Suppressor macrophage treated with lipopolysaccharide for 4 hours (primary cell): Measurements from ENCODE around the gene PMM2.
"Not testable (repeated sequence)": the region's sequence is repeated elsewhere in the genome, so short reads cannot be mapped to it uniquely, and the experiment has no call there.

Experiments
- DNase-seq: peaks from one replicate; pipeline ENCODE4 v3.0.0-alpha.2; 2020

PMM2 gene

DNA sequence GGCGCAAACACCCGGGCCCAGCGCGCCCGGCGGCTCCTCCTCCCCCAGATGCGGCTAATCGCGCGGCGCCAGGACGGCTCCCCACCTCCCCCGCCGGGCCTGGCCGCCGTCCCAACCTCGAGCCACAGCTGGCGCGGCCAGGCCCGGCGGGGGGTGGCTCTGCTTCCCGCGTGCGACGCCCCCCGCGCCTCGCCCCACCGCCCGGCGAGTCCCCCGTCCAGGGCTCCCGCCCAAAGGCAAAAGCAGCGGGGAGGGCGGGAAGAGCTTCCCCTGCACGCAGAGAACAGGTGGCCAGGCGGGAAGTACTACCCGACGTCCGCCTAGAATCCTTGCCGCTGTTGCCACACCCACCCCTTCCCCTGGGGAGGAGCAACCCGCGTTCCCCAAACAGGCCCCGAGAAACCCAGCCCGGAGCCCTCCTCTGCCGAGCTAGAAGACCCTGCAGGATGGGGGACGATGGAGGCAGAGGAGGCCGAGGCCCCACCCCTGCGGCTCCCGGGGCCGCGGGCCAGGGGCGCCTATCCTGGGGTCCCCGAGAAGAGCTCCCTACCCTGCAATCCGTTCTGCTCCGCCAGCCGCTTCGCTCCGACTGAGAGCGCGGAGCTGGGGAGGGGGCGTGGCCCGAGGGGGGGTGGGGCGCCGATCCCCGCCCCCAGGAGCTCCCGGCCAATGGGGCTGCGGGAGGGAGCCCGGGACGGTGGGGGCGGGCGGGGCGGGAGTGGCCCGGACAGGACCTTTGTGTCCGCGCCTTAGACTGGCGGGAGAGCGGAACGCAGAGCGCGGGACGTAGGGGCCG, 71.0 kb downstream of the PMM2 start, which contains the start of gene CARHSP1:
CARHSP1 (minus strand) TSS at position 591 of the 796 bp plus-strand sequence. CDS start 9,678 bp downstream, outside the sequence.
- peak; percentile 93 for DNase-seq

DNA sequence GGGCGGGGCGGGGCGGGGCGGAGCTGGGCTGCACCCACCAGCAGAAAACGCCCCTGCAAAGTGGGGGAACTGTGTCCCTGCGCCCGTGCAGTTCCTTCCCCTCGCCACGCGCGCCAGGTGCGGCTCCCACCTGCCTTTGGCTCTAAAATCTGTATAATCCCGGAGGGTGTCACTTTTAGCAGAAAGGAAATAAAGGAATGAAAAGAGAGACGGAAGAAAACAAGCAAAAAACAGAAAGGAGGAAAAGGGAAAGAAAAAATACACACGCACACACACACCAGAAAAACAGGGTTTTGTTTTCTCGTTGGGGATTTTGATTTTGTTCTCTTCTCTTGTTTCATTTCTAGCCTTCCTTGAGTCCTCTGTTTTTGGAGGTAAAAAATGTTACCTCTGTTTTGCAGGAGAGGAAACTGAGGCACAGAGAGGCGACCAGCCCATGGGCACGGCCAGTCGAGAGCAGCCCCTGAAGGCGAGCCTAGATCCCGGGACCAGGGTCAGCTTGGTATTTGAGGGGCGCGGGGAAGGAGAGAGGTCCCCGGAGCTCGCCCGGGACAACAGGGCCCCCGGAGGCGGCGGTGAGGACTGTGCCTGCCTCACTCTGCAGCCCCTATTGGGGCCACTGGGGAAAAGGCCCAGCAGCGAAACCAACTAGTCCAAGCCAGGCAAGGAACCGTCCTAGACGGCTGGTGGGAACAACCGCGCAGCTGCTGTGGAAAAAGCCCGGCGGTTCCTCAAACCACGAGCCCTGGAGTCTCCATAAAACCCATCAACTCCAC, 71.8 kb downstream of the PMM2 start:
- DNase-seq, result no peak

DNA sequence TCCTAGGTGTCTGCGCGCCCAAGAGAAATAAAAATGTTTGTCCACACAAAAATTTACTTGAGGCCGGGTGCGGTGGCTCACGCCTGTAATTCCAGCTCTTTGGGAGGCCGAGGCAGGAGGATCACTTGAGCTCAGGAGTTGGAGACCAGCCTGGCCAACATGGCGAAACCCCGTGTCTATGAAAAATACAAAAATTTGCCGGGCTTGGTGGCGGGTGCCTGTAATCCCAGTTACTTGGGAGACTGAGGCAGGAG, 72.3 kb downstream of the PMM2 start:
- not testable (repeated sequence) for DNase-seq

DNA sequence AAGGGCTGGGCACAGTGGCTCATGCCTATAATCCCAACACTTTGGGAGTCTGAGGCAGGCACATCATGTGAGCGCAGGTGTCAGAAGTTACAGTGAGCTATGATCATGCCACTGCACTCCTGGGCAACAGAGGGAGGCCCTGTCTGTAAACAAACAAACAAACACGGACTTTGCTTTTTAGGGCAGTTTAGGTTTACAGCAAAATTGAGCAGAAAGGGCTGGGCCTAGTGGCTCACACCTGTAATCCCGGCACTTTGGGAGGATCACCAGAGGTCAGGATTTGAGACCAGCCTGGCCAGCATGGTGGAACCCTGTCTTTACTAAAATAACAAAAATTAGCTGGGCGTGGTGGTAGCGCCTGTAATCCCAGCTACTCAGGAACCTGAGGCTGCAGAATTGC, 74.4 kb downstream of the PMM2 start:
- no peak for DNase-seq

DNA sequence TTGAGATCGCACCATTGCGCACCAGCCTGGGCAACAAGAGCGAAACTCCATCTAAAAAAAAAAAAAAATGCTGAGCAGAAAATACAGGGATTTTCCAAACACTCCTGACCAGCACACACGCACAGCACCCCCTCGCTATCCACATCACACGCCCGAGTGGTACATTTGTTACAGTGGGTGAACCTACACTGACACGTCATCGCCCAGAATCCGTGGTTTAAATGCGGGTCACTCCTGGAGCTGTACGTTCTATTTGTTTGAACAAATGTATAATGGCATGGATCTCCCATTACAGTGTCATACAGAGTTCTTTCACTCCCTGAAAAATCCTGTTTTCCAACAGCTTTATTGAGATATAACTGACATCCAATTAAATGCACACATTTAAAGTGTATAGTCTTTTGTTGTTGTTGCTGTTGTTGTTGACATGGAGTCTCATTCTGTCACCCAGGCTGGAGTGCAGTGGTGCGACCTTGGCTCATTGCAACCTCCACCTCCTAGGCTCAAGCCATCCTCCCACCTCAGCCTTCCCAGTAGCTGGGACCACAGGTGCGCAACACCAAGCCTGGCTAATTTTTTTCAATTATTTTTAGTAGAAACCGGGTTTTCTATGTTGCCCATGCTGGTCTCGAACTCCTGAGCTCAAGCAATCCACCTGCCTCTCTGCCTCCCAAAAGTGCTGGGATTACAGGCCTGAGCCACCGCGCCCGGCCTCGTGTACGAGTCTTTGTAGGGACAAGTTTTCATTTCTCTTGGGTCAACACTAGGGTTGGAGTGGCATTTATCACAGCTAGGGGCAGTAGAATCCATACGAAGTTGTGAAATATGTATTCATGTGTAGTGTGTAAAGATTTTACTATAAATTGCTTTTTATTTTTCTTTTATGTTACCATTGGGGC, 75.6 kb downstream of the PMM2 start:
- DNase-seq, result no peak

DNA sequence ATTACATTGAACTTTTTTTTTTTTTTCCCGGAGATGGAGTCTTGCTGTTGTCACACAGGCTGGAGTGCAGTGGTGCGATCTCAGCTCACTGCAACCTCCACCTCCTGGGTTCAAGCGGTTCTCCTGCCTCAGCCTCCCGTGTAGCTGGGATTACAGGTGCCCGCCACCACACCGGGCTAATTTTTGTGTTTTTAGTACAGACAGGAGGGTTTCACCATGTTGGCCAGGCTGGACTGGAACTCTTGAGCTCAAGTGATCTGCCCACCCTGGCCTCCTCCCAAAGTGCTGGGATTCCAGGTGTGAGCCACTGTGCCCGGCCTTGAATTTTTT, 76.2 kb downstream of the PMM2 start:
- DNase-seq, result not testable (repeated sequence)

DNA sequence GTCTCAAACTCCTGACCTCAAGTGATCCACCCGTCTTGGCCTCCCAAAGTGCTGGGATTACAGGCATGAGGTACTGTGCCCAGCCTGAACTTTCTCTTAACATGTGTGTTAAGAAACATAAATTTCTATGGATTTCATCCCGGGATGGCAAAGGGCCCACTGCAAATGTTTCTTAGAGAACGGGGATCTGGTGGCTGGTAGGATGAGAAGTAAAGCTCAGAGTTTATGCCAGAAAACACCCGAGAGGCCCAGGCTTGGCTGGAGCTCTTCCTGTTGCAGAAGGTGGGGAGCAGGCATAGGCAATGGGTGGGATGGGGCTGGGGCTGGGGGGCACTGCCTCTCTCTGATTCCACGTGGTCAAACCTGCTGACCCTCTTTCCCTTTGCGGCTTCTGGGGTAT, 76.7 kb downstream of the PMM2 start:
- DNase-seq, result no peak

DNA sequence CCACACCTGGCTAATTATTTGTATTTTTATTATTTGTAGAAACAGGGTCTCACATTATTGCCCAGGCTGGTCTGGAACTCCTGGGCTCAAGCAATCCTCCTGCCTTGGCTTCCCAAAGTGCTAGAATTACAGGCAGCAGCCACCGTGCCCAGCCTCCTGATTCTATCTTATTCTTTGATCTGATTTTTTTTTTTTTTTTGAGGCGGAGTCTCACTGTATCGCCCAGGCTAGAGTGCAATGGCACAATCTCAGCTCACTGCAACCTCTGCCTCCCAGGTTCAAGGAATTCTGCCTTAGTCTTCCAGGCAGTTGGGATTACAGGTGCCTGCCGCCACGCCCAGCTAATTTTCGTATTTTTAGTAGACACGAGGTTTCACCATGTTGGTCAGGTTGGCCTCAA, 77.7 kb downstream of the PMM2 start:
- not testable (repeated sequence) for DNase-seq

DNA sequence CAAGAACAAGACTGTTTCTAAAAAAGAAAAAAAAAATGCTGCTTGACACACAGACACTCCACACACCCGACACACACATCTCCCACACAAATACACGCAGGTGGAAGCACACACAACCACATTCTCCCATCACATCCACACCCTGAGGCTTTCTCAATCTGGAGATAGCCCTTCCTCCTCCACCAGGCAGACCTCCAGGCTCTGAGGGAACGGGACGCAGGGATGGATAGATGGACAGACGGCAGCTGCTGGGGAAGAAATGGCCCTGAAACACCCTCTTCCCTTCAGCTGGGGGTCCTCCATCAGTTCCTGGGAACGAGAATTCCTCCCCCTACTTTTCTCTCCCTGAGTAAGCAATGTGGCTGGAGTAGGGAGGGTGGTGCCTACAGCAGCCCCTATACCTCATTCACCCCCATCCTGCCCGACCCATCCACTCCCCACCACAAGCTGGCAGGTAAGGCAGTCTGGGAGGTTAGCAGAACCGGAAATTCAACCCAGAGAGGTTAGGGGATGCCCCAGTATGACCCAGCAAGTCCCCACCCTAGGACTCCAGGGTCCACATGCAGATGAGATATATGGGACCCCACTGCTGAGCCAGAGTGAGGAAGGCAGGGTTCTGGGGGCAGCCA, 80.4 kb downstream of the PMM2 start:
- no peak for DNase-seq

DNA sequence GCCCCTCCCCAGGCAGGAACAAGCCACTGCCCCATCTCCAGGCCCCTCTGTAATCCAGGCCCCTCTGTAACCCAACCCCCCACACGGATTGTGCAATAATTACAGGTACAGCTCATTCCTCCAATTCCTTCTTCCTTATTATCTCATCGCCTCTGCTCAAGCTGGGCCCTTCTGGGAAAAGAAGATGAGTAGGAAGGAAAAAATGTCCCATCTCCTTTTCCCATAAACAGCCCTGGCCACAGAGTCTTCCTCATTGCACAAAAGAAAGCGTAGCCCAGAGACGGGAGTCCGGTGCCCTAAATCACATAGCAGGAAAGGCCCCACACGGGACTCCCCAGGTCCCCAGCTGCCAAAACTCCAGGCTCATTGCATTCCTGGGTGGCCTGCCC, 80.9 kb downstream of the PMM2 start:
- no peak for DNase-seq

DNA sequence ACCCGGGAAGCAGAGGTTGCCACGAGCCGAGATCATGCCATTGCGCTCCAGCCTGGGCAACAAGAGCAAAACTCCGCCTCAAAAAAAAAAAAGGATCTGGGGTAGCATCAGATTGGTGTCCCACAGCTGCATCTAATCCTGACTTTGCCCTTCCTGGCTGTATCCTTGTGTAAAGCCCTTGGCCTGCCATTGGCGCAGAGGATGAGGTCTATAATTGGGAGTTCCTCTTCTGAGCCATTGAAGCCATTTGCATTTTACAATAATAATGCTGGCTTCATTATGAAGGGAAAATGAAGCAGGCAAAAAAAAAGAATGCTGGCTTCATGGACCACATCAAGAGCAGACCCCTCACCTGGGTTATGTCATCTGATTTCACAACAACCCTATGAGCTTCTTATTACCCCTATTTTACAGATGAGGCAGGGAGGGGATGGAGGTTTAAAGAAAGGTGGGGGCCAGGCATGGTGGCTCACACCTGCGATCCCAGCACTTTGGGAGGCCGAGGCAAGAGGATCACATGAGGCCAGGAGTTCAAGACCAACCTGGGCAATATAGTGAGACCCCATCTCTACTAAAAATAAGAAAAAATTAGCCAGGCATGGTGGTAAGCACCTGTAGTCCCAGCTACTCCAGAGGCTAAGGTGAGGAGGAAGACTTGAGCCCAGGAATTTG, 83.3 kb downstream of the PMM2 start:
- DNase-seq, result no peak

DNA sequence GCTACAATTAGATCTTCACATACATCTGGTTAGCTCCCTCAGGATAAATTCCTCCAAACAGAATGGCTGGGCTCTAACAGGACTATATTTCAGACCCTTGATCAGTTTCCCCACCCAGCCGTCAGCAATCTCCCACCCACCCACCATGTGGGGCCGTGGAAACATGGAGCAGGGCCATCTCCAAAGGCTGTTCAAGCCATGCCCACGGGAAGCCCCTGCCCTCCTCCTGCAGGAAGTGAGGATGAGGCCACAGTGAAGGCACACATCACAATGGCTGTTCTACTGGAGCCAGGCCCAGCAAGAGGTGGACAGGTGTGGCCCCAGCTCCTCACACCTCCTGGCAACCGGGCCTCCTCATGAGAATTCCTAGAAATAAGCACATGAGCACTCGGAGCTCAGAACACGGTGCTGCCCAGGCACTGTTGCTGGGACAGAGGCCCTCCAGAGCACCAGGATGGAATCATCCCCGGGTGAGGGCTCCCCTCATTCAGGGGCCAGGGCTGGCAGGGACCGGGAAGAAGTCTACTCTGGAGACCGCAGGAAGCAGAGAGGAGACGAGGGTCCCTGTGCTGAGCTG, 84.5 kb downstream of the PMM2 start, which contains the start of gene LITAFD:
LITAFD (plus strand) TSS at position 311 of the 577 bp plus-strand sequence. CDS start 2,005 bp downstream, outside the sequence.
- DNase-seq, result no peak

DNA sequence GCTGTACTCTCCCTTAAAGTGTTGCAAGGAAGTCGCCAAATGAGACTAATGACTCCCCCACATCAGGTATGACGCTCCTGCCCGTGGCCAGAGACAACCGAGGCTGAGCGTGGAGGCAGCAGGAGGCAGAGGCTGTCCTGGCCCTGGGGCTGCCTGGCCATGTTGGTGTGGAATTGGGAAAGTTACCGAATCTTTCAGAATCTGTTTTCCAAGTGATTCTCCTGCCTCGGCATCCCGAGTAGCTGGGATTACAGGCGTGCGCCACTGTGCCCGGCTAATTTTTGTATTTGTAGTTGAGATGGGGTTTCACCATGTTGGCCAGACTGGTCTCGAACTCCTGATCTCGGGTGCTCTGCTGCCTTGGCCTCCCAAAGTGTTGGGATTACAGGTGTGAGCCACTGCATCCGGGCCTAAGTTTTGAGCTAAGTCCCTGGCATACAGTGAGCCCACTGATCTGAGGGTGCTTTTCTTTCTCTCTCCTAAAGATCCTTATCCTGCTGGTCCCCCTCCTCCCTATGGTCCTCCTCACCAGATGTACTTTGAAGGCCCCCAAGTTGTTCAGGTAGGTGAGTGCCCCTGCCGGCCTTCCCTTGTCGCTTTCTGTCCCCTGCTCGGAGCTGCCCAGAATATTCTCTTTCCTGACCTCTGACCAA, 85.2 kb downstream of the PMM2 start:
- no peak for DNase-seq

DNA sequence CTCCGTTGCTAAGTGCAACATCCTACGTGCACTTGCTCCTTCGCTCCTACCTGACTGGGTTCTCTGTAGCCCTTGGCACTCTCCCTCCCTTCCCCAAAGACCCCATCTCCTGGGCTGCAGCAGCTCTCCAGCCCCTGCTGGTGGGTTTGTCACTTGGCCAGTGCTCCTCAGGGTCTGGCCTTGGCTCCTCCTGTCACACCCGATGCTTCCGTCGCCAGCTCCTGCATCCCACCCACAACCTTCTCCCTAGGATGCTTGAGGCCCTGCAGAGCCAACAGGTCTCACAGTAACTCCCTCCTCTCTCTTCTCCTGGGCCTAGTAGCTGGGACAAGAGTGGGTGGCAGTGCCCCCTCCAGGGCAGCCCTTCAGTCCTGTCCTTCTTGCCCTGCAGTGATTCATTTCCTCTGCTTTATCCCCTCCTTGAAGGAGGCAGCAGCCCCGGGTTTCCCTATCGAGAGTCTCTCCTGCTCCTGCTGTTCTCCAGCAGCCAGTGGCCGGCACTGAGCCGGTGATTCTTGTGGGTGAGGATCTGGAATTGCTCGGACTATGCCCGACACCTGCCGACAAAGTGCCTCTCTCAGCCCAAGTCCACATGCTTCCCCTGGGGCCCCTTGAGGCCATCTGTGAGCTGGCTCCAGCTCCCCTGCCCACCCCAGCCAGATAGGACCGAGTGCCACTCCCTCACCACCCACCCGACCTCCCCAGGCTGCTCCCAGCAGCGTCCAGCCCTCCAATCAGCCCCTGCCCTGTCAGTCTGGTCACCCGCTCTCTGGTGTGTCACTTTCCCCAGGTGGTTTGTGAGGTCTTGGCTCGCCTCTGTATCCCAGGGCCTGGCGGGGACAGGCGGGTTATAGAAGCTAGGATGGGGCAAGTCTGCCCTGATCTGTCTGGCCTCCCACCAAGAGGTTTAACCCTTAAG, 88.3 kb downstream of the PMM2 start:
- no peak for DNase-seq

DNA sequence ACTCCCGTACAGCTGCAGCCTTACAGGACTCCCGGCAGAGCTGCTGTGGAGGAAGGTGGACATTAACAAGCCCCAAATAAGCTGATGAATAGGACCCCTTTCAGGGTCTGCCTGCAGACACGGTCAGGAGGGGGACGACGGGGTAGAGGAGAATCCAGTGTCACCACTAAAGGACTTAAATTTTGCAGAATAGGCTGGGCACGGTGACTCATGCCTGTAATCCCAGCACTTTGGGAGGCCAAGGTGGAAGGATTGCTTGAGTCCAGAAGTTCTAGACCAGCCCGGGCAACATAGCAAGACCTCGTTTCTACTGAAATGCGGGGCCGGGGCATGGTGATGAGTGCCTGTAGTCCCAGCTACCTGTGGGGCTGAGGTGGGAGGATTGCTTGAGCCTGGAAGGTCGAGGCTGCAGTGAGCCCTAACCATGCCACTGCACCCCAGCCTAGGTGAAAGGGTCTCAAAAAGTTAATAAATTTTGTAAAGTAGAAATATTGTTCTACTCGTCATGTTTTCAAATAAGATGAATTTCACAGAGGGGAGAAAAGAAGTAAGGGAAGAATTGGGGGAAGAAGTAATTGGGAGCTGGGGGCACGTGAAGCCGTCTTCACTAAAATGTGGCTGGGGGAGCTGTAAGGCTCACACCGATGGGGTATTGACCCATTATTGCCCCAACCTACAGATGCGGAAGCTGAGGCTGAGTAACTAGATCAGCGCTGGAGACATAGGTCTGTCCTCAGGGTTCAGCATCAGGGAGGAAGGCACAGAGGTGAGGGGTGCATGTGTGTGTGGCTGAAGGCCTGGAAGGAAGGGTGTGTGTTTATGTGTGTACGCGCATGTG, 89.2 kb downstream of the PMM2 start:
- DNase-seq, result no peak

DNA sequence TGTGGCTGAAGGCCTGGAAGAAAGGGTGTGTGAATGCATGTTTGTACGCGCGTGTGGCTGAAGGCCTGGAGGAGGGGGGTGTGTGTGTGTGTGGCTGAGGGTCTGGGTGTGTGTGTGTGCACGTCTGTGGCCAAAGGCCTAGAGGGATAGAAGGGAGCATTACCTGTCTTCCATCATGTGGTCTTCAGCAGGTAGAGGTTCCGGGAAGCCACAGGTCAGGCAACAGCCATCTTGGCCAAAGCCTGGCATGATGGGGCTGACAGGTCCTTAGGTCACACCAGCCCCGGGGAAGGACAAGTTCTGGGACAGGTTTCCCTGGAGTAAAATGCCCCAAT, 89.8 kb downstream of the PMM2 start:
- DNase-seq, result no peak

DNA sequence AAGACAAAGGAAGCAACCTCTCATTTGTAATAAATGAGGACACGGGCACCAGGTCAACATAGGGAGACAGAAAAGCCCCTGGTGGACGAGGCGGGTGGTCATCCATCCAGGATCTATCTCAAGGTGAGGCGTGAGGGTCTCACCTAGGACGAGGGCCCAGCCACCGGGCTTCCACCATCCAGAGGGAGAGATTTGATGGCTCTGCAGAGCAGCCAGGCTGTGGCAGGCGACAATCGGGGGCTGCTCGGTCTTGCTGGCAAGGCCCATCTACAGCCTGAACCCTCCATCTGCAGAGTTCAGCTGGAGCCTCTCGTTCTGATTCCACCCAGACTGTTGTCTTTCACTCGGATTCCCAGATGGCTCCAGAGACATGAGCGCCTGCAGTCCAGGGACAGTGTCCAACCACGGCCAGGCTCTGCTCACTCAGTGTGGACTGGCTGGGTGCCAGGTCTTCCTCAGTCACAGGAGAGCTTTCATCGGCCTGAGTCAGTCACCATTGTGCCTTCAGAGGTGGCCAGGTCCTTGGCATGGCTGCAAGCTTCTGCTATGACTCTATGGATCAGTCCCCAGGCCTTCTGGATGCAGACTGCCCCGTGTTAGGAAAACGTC, 90.4 kb downstream of the PMM2 start:
- DNase-seq, result no peak

DNA sequence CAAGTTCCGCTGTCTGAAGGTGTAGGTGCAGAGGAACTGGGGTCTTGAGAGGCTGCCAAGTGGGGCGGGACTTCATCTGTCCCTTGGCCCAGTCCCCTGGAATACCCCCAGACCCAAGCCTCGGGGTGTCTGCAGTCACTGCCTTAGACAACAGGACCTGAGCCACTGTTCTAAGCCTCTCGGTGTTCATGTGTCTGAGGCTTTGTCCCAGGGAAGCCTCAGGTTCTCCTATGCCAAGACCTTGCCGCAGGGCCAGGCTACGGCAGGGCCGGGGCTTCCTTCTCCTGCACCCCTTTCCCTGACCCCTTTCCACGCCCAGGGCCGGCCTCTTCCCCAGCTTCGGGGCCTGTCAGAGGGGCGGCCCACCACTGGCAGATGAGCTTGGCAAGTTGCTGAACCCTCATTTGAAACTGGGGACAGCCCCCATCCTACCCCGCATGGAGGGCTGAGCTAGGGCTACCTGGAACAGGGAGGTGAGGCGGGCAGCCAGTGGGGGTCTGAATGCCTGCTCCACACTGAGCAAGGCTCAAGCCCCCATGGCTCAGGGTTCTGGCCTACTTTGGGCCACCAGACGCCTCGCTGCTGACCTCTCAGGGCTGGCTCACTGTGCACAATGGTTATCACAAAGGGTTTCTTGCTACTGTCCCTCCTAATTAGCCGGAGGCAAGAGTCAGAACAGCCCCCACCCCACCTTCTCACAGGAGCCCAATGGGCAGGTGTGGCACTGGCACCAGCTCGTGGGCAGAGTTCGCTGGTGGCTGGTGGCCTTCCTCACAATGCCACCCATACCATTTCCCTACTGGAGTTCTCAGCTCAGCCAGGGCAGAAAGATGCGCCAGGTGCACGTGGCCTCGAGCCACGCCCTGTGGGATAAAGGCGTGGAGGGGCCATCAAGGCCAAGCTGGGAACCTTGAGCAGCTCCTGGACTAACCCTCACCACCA, 91.6 kb downstream of the PMM2 start:
- DNase-seq, result no peak
